ENCODE data around the gene RNF151.
"Not testable (repeated sequence)": the region's sequence is repeated elsewhere in the genome, so short reads cannot be mapped to it uniquely, and the experiment has no call there.

The RNF151 gene

GRCh38 chr16:1939833-1940232, 26.8 kb upstream of the RNF151 start:
- DNase-seq = not testable (repeated sequence)

- no peak for DNase-seq
Measured at GRCh38 chr16:1940273-1941161, 26.1 kb upstream of the RNF151 start.

GRCh38 chr16:1941162-1942046, 25.3 kb upstream of the RNF151 start:
- no peak for DNase-seq

GRCh38 chr16:1942047-1942809, 24.4 kb upstream of the RNF151 start:
- DNase-seq = no peak

GRCh38 chr16:1942810-1943726, 23.6 kb upstream of the RNF151 start, which contains the start of gene MSRB1:
MSRB1 (minus strand) TSS chr16:1943199; CDS start chr16:1943156, 43 bp downstream.
- peak; percentile 95 for DNase-seq

- no peak for DNase-seq
Measured at GRCh38 chr16:1944612-1945199, 21.9 kb upstream of the RNF151 start.

GRCh38 chr16:1945559-1946391, 20.9 kb upstream of the RNF151 start:
- no peak for DNase-seq

- DNase-seq = no peak
Measured at GRCh38 chr16:1946495-1947368, 19.9 kb upstream of the RNF151 start.

- DNase-seq = no peak
Measured at GRCh38 chr16:1947369-1947670, 19.3 kb upstream of the RNF151 start.

- DNase-seq = no peak
Measured at GRCh38 chr16:1949507-1949906, 17.1 kb upstream of the RNF151 start.

- DNase-seq = no peak
Measured at GRCh38 chr16:1950047-1950446, 16.6 kb upstream of the RNF151 start.

GRCh38 chr16:1950559-1950958, 16.1 kb upstream of the RNF151 start:
- no peak for DNase-seq

GRCh38 chr16:1953734-1954133, 12.9 kb upstream of the RNF151 start:
- no peak for DNase-seq

- DNase-seq = not testable (repeated sequence)
Measured at GRCh38 chr16:1957434-1958142, 9.1 kb upstream of the RNF151 start.

GRCh38 chr16:1958143-1958491, 8.5 kb upstream of the RNF151 start:
- not testable (repeated sequence) for DNase-seq

- no peak for DNase-seq
Measured at GRCh38 chr16:1958715-1959268, 7.9 kb upstream of the RNF151 start.

- DNase-seq = peak; percentile 90
Measured at GRCh38 chr16:1959269-1960039, 7.2 kb upstream of the RNF151 start, which contains the start of gene NDUFB10. NDUFB10 (plus strand) TSS chr16:1959538; CDS start chr16:1959625, 87 bp downstream.
